ENCODE data around the gene FNTB. TPM values are rescaled to one million over a fixed set of nuclear protein-coding genes. Genes with fewer than 3 reads are reported as not detected.

The FNTB gene
- total RNA-seq, 1 donor from 2014 or later: 16.9 TPM

DNA sequence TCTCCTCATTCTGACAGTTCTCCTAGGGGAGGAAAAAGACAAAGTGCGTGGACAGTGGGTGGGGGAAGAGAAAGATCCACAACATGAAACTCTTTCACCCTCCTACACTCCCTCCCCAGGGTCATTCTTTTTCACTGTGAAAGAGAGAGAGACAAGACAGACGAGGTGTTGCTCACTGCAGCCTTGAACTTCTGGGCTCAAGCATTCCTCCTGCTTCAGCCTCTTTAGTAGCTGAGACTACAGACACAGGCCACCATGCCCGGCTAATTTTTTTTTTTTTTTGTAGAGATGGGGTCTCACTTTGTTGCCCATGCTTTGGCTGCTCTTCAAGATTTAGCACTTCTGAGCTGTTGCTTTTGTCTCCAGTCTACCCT is 46.9 kb upstream of the FNTB start:
- Mint-ChIP-seq H3K27ac (ENCODE audit: unreplicated experiment) (no peak overlapping the region), H3K27me3 (ENCODE audit: unreplicated experiment) (peaks cover 6% of the 10 kb centered on the region), H3K9me3 (ENCODE audit: unreplicated experiment) (no peaks in the 10 kb centered on the region), H3K4me3 (ENCODE audit: unreplicated experiment) (no peak overlapping the region), H3K36me3 (ENCODE audit: low read depth, unreplicated experiment) (peaks cover 5% of the 10 kb centered on the region), H3K4me1 (ENCODE audit: unreplicated experiment) (peaks cover 16% of the 10 kb centered on the region)
- TF ChIP-seq, protein P1, sequence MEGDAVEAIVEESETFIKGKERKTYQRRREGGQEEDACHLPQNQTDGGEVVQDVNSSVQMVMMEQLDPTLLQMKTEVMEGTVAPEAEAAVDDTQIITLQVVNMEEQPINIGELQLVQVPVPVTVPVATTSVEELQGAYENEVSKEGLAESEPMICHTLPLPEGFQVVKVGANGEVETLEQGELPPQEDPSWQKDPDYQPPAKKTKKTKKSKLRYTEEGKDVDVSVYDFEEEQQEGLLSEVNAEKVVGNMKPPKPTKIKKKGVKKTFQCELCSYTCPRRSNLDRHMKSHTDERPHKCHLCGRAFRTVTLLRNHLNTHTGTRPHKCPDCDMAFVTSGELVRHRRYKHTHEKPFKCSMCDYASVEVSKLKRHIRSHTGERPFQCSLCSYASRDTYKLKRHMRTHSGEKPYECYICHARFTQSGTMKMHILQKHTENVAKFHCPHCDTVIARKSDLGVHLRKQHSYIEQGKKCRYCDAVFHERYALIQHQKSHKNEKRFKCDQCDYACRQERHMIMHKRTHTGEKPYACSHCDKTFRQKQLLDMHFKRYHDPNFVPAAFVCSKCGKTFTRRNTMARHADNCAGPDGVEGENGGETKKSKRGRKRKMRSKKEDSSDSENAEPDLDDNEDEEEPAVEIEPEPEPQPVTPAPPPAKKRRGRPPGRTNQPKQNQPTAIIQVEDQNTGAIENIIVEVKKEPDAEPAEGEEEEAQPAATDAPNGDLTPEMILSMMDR (IDR thresholded peaks at IDR 0.05; ENCODE audit: unreplicated experiment): no peak
- no peak for DNase-seq (ENCODE audit: low spot score)

DNA sequence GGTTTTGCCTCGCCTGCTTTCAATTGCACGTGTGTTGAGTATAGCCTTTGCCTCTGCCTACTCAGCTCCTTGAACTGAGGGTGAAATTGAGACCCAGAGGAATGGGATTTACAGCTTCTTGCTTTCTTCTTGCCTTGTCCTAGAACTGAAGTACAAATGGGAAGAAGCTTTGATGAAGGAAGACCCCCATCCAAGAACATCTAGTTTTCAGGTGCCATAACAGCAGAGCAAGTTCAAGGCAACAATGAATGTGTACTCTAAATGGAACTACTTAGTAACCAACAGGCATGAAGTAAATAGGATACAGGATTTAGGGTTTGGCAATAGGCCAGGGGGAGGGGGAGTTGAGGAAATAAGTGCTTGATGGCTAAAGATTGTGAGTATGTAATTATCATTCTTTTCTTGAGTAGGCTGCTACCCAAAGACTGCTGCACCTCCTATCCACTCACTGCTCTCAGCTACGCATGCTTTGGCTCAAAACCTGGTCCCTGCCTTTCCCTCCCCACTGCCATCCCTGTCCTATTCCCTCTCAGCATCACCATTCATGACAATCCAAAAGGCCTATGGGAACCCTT is 46.3 kb upstream of the FNTB start:
- no peak for DNase-seq (ENCODE audit: low spot score)
- H3K4me3 Mint-ChIP-seq (ENCODE audit: unreplicated experiment): no peak overlapping the region
- no peaks in the 10 kb centered on the region for H3K9me3 Mint-ChIP-seq (ENCODE audit: unreplicated experiment)
- peaks cover 6% of the 10 kb centered on the region for H3K27me3 Mint-ChIP-seq (ENCODE audit: unreplicated experiment)
- peaks cover 5% of the 10 kb centered on the region for H3K36me3 Mint-ChIP-seq (ENCODE audit: low read depth, unreplicated experiment)
- TF ChIP-seq, protein P1 (IDR thresholded peaks at IDR 0.05; ENCODE audit: unreplicated experiment): no peak
- peaks cover 16% of the 10 kb centered on the region for H3K4me1 Mint-ChIP-seq (ENCODE audit: unreplicated experiment)
- no peak overlapping the region for H3K27ac Mint-ChIP-seq (ENCODE audit: unreplicated experiment)

DNA sequence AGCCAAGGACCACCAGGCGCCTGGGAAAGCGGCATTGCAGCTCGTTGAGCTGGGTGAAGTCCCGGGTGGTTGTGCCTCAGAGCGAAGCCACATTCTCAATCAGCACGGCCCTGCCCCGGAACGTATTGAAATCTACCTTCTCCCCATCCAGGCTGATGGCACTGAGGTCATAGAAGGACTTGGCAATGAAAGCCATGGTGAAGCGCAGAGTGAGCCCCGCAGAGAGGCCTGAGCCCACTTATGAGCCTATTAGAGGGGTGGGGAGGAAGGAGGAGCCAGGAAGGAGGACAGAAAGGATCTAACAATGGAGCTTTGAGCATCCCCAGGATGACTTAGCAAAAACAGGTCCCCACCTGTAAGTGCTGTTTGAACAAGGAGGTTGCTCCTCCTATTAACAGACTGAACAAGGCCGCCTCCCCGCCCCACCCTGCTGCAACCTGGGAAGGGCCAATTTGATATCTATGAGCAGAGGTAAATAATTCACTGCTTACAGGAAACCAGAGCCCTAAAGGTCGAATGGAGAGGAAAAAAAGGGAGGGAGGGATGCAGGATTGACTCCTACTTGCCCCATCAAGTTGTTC is 44.1 kb upstream of the FNTB start, which contains the start of gene GPX2:
Gene GPX2, minus strand, starts transcription at position 215 of the 581 bp plus-strand sequence. Its CDS starts 19 bp downstream, at position 196.
- DNase-seq (ENCODE audit: low spot score): no peak
- peaks cover 8% of the 10 kb centered on the region for H3K27me3 Mint-ChIP-seq (ENCODE audit: unreplicated experiment)
- no peaks in the 10 kb centered on the region for H3K9me3 Mint-ChIP-seq (ENCODE audit: unreplicated experiment)
- TF ChIP-seq, protein P1 (IDR thresholded peaks at IDR 0.05; ENCODE audit: unreplicated experiment): no peak
- no peak within 1 kb of the TSS for H3K27ac Mint-ChIP-seq (ENCODE audit: unreplicated experiment)
- H3K4me1 Mint-ChIP-seq (ENCODE audit: unreplicated experiment): peaks cover 8% of the 10 kb centered on the region
- no peak within 1 kb of the TSS for H3K4me3 Mint-ChIP-seq (ENCODE audit: unreplicated experiment)
- H3K36me3 Mint-ChIP-seq (ENCODE audit: low read depth, unreplicated experiment): peaks cover 5% of the 10 kb centered on the region

DNA sequence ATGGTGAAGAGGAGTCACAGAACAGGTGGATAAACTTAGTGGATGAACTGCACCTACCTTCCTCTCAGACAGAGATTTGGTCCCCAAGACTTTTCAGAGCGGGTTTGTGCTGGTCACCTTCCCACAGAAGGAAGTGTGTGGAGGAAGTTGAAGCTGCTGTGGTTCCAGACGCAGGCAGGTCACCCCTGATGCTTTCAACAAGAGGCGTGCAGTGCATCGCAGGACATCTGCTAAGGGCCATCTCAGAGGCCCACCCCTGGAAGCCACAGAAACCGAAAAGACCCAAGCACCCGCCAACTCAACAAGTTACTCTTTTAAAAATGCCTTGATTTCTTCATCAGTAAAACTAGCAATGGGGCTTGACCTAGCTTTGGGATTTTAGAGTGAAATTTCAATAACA is 43.1 kb upstream of the FNTB start:
- Mint-ChIP-seq H3K4me1 (ENCODE audit: unreplicated experiment) (peaks cover 8% of the 10 kb centered on the region), H3K27me3 (ENCODE audit: unreplicated experiment) (peaks cover 8% of the 10 kb centered on the region), H3K4me3 (ENCODE audit: unreplicated experiment) (no peak overlapping the region), H3K9me3 (ENCODE audit: unreplicated experiment) (no peaks in the 10 kb centered on the region), H3K36me3 (ENCODE audit: low read depth, unreplicated experiment) (peaks cover 10% of the 10 kb centered on the region), H3K27ac (ENCODE audit: unreplicated experiment) (no peak overlapping the region)
- TF ChIP-seq, protein P1 (IDR thresholded peaks at IDR 0.05; ENCODE audit: unreplicated experiment): no peak
- DNase-seq (ENCODE audit: low spot score): no peak

DNA sequence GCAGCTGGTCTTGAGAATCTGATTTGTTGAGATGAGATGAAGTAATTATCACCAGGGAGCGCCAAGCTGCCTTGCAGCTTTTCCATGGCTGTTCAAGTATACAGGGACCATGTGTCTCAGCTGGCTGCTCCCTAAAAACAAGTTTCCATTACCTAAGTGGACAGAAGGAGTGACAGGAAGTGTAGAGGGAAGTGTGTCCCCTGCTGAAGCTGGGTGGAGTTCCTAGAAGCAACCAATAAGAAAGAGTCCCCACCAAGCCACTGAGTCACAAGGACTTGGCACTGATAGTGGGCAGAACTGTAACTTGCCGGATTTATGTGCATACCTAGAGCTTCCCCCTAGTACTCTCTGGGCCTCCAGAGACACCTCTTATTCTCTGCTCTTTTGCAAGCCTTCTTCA is 42.7 kb upstream of the FNTB start:
- no peak for DNase-seq (ENCODE audit: low spot score)
- no peaks in the 10 kb centered on the region for H3K9me3 Mint-ChIP-seq (ENCODE audit: unreplicated experiment)
- no peak overlapping the region for H3K27ac Mint-ChIP-seq (ENCODE audit: unreplicated experiment)
- H3K4me1 Mint-ChIP-seq (ENCODE audit: unreplicated experiment): peaks cover 4% of the 10 kb centered on the region
- H3K27me3 Mint-ChIP-seq (ENCODE audit: unreplicated experiment): peaks cover 6% of the 10 kb centered on the region
- TF ChIP-seq, protein P1 (IDR thresholded peaks at IDR 0.05; ENCODE audit: unreplicated experiment): no peak
- H3K4me3 Mint-ChIP-seq (ENCODE audit: unreplicated experiment): no peak overlapping the region
- H3K36me3 Mint-ChIP-seq (ENCODE audit: low read depth, unreplicated experiment): peaks cover 10% of the 10 kb centered on the region

Data from endothelial cell (in vitro differentiated cells).